B cell (primary cell): ENCODE measurements around the gene WDR7.

ENCODE experiments used
- EZH2 ChIP-seq: IDR thresholded peaks from 2 replicates; pipeline ENCODE4 v1.6.1; 2012; ENCODE audit warnings: borderline replicate concordance, low read depth, mild to moderate bottlenecking, moderate library complexity, low read length; ENCODE audit not compliant: insufficient read depth, poor library complexity, severe bottlenecking
- TF ChIP-seq, protein P1 (sequence below): fragments of 200-600 bp; IDR thresholded peaks from one replicate; pipeline ENCODE4 v1.8.0; 2022; ENCODE audit warnings: antibody characterized with exemption, mild to moderate bottlenecking

DNA sequence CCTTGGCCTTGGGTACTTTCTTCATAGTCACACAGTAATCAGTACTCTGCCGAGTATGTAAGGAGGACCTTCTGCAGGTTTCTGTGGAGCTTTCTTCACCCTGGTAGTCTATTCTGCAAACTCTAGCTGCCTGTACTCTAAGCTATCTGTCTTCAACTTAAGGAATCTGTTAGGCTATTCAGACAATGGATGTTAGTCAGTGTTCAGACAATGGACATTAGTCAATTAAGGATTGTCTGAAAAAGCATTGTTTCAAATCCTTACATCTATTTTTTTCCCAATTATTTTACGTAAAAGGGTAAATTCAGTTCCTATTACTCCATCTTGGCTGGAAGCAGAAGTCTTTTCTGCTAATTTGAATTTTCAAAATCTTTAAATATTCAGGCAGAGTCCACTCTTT, 75.7 kb downstream of the WDR7 start:
- TF ChIP-seq, protein P1, sequence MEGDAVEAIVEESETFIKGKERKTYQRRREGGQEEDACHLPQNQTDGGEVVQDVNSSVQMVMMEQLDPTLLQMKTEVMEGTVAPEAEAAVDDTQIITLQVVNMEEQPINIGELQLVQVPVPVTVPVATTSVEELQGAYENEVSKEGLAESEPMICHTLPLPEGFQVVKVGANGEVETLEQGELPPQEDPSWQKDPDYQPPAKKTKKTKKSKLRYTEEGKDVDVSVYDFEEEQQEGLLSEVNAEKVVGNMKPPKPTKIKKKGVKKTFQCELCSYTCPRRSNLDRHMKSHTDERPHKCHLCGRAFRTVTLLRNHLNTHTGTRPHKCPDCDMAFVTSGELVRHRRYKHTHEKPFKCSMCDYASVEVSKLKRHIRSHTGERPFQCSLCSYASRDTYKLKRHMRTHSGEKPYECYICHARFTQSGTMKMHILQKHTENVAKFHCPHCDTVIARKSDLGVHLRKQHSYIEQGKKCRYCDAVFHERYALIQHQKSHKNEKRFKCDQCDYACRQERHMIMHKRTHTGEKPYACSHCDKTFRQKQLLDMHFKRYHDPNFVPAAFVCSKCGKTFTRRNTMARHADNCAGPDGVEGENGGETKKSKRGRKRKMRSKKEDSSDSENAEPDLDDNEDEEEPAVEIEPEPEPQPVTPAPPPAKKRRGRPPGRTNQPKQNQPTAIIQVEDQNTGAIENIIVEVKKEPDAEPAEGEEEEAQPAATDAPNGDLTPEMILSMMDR: no peak
- TF ChIP-seq EZH2: no peak
